ENCODE data around the gene ZNF548.

ZNF548 gene

DNA sequence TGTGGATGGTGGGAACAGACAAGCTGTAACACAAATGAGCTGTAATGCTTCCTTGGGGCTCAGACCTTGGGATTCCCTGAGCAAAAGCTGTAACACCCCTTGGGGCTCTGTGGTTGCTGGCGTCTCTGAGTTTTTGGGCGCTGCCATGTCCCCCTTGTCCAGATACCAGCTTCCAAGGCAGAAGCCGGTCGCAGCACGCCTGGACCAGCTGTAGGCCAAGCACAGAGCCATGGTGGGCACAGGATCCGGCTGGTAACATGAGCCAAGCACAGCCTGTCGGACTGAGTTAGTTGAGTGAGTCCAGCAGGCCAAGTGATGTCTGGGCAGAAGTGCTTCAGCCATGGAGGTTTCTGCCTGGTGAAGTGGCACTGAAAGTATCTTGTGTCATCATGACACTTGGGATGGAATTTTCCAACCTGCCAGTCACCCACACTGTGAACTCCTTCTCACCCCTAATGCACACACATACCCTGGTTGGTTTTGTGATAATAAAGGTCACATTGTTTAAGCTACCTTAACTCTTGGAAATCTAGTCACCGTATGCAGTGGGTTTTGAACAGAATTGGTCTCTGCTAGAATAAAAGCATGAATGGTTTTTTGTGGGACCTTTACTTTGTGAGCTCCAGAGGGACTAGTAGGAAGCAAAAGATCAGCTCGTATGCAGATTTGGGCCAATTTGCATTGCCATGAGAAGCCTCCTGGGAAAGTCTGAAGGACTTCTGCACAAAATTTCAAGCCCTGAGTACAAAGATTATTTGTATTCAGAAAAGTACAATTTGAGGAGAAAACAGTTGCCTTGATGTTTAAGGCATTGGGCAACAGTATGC, 14.3 kb downstream of the ZNF548 start:
- DNase-seq = no peak

DNA sequence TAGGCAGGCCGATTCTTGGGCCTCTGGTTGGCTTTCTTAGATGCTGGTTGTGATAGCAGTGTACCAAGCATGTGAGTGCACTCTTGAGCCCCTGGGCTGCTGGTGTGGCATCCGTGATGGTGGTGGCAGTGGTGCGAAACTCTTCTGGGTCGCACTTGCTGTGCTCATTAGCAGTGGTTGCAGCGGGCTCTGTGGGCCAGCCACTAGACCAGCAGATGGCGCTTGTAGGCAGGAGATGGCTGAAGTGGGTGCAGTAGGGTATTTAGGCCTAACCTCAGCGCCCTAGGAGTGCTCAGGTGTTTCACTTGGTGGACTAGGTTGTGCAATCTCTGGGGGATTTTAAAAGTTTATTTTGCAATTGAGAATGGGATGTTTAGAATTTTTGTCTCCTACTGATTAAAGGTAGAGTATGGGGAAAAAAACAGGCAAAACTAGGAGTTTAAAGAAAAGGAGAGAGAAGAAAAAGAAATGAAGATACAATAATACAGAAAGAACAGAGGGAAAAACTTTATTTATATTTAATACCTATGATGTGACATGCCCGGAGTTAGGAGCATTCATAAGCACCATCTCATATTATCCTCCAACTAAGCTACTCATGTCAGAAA, 17.0 kb downstream of the ZNF548 start:
- peak; percentile 36 for DNase-seq

DNA sequence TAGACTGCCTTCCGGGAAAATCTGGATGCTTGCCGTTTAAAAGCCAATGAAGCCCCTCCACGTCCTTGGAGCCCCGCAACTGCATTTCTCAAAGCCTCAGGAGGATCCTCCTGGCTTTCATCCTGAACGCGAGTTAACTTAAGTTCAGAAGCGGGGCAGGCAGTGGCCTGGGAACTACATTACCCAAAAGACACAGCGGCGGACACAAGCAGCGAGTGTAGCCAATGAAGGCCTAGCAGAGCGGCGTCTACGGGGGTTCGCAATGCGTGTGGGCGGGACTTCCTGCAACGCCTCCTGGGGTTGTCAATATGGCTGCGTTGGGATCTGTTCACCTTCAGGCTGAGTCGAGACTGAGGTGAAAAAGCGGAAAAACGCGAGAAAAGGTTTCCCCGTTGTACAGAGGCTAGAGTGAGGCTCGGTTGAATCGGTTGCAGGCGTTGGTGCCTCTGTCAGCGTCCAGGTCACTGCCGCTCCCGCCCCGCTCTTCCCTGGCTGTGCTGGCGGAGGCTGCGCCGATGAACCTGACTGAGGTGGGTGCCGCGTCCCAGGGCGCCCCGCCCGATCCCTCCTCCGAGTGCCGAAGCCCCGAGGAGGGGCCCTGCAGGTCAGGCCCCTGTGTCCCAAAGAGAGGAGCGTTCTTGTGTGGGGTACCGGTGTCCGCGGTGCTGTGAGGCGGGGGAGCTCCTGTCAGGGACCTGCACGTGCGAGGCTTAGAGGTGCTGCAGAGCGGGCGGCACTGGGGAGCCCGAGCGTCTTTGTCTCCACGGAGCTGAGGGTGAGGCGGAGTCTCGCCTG, 21.4 kb downstream of the ZNF548 start, which contains the start of gene ZNF17:
Gene ZNF17 (plus strand): TSS at position 285 of the 795 bp plus-strand sequence. CDS start 2,455 bp downstream, outside the sequence.
- peak; percentile 58 for DNase-seq

DNA sequence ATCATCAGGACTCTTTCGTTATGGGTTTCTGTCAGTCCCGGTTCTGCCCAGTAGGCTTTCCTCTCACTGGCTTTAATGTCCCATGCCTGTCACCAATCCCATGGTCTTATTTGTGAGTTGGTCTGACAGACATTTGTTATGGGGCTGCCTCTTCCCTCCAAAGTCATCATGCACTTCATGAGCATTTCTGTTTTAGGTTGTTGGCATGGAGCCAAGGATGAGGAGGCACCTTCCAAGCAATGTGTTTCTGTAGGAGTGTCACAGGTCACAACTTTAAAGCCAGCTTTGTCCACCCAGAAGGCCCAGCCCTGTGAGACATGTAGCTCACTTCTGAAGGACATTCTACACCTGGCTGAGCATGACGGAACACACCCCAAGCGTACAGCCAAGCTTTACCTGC, 29.8 kb downstream of the ZNF548 start:
- DNase-seq = no peak

DNA sequence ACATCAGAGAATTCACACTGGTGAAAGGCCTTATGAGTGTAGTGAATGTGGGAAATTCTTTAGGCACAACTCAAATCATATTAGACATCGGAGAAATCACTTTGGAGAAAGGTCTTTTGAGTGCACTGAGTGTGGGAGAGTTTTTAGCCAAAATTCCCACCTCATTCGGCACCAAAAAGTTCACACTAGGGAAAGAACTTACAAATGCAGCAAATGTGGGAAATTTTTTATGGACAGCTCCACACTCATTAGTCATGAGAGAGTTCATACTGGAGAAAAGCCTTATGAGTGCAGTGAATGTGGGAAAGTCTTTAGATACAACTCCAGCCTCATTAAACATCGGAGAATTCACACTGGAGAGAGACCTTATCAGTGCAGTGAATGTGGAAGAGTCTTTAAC, 31.4 kb downstream of the ZNF548 start:
- DNase-seq = no peak

DNA sequence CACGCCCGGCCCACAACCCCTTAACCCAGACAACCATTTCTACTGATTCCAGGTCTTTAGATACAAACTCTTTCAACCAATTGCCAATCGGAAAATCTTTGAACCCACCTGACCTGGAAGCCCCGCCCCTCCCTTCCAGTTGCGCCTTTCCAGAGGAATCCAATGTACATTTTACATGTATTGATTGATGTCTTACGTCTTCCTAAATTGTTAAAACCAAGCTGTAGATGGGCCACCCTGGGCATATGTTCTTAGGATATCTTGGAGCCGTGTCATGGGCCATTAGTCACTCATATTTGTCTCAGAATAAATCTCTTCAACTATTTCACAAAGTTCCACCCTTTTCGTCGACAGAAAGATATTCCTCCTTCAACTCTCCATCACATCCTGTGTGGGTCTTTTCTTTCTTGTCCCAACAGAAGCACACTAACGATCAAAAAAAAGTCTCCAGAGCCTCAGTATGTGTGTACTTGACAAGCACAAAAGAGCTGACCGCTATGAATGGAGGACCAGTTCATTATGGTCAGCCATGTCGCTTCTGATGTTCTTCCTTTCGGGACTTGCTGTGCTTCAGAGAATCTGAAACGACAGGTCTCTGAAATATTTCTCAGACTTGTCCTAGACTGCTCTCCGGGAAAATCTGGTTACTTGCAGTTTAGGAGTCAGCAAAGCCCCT, 44.9 kb downstream of the ZNF548 start:
- DNase-seq = no peak

DNA sequence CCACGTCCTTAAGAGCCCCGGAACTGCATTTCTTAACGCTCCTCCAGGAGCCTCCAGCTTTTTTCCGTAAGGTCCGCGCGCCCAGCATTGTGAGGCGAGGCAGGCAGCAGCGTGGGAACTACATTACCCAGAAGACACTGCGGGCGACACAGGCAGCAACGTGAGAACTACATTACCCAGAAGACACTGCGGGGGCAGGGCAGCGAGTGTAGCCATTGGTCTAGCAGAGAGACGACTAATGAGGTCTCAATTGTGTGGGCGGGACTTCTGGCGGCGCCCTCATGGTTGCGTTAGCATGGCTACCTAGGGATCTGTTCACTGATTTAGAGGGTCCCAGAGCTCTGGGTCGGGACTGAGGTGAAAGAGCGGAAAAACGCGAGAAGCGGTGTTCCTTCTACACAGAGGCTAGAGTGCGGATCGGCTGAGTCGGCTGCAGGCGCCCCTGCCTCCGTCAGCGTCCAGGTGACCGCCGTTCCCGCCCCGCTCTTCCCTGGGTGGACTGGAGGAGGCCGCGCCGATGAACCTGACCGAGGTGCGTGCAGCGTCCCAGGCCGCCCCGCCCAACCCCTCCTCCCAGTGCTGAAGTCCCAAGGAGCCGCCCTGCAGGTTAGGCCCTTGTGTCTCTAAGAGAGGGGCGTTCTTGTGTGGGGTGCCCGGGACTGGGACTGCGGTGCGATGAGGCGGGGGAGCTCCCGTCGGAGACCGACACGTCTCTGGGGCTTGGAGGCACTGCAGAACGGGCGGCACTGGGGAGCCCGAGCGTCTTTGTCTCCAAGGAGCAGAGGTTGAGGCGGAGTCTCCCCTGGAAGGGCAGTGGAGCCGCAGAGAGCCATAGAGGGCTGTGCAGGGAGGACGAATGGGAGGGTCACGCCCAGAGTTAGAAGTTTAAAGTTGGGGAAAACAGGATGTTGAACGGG, 45.7 kb downstream of the ZNF548 start, which contains the start of gene ZNF749:
Gene ZNF749 (plus strand): TSS at position 264 of the 917 bp plus-strand sequence. CDS start 254 bp downstream, at position 518.
- peak; percentile 98 for DNase-seq

DNA sequence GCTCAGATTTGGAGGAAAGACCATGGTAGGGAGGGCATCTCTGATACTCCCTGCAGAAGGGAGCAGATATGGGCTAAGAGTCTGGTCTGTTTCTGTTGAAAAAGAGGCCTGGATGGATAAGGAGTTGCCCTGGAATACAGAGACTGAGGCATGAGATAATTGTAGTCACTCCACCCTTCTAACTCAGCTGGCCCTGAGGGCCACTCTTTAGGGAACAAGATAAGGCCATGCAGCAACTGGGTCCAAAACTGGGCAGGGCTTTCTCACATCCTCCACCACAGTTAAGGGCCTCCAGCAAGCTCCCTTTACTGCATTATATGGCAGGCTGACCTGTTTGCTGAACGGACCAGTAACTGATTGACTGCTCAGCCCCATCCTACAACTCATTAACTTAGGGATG, 46.8 kb downstream of the ZNF548 start:
- DNase-seq = no peak

DNA sequence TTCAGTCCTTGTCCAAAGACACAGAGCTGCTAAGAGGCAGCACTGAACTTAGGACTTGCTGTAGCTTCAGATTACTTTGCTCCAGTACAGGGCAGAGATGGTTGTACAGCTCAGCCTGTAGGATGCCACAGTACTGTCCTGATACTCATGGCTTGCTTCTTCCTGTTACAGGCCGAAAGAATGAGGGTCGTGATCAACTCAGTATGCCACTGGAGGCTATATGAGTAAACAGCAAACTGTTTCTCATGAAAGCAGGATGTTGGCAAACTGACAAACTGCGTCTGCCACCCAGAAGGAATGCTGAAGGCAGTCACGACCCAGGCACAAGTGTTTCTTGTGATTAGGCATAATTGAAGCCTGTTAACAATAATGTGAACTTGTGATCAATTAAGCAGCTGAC, 48.3 kb downstream of the ZNF548 start:
- no peak for DNase-seq

DNA sequence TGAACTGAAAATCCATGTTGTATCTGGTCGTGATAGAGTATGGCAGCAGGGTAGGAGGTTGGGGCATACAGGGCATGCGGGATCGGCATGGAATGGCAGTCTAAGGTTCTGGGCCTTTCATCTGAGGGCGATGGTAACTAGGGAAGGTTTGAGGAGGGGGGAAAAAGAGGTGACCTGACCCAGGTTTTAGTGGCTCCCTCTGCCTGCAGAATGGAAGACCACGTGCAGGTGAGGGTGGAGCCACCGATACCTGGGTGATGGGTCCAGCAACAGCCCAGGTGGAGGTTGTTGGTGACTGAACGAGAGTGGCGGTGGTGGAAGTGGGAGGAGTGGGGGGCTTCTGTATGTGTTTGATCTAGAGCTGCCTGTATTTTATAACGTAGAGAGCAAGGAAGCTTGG, 49.3 kb downstream of the ZNF548 start:
- no peak for DNase-seq

DNA sequence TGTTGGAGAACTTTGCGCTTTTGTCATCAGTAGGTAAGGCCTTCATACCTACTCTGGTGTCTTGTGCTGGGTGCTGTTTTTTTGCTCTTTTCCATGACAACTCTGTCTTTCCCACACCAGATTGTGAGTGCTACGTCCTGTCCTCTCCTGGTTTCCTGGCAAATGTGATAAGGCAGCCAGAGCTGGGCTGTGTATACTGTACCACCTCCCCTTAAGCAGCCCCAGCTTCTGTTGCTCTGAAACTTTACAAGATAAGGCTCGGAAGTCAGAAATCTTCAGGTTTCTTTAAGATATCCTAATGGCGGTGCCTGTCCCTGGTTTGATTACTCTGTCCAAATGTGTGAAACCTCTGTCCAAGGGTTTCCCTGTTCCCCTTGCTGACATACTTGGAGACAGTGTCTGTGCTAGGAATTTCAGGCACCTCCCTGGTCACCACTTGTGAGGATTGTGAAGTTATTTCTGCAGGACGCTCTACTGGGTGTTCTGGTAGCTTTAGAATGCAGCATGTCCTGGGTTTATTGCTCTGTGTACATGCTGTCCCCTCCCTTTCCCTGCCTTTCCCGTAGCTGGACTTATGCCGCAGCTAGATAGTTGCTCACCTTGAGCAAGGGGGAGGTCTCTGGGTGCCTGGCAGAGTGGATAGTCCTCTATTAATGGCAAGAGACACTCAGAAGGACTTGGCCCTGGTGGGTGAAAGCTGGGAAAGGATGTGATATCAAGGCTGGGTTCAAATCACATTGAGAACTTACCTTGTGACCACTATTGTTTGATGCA, 52.5 kb downstream of the ZNF548 start:
- no peak for DNase-seq

DNA sequence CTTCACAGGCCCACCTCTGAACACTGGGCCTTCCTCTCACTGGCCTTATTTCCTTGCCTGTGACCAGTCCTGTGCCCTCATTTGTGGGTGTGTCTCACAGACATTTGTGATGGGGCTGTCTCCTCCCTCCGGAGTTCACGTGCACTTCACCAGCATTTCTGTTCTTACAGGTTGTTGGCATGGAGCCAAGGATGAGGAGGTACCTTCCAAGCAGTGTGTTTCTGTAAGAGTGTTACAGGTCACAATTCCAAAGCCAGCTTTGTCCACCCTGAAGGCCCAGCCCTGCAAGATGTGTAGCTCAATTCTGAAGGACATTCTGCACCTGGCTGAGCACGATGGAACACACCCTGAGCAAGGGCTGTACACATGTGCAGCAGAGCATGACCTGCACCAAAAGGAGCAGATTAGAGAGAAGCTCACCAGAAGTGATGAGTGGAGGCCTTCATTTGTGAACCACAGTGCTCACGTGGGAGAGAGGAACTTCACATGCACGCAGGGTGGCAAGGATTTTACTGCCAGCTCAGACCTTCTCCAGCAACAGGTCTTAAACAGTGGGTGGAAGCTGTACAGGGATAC, 53.6 kb downstream of the ZNF548 start:
- no peak for DNase-seq

DNA sequence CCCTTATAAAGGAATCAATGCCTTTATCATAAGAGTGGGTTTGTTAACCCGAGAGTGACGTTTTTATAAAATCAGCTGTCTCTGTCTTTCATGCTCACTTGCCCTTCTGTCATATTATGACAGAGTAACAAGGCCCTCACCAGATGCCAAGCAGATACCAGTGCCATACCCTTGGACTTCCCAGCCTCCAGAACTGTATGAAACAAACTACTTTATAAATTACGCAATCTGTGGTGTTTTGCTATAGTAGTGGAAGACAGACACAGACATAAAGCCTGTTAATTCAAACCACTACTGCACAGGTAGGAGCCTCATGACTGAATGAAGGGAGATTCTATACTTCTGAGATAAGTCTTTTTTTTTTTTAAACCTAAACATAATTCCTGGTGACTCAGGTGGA, 62.7 kb downstream of the ZNF548 start:
- DNase-seq = no peak
